ENCODE data around the gene NADK. TPM values are rescaled to one million over a fixed set of nuclear protein-coding genes. Genes with fewer than 3 reads are reported as not detected.

Gene NADK
- total and polyA plus RNA-seq, 11 donors = 17.7 to 45.2 (median 23.3) TPM

DNA sequence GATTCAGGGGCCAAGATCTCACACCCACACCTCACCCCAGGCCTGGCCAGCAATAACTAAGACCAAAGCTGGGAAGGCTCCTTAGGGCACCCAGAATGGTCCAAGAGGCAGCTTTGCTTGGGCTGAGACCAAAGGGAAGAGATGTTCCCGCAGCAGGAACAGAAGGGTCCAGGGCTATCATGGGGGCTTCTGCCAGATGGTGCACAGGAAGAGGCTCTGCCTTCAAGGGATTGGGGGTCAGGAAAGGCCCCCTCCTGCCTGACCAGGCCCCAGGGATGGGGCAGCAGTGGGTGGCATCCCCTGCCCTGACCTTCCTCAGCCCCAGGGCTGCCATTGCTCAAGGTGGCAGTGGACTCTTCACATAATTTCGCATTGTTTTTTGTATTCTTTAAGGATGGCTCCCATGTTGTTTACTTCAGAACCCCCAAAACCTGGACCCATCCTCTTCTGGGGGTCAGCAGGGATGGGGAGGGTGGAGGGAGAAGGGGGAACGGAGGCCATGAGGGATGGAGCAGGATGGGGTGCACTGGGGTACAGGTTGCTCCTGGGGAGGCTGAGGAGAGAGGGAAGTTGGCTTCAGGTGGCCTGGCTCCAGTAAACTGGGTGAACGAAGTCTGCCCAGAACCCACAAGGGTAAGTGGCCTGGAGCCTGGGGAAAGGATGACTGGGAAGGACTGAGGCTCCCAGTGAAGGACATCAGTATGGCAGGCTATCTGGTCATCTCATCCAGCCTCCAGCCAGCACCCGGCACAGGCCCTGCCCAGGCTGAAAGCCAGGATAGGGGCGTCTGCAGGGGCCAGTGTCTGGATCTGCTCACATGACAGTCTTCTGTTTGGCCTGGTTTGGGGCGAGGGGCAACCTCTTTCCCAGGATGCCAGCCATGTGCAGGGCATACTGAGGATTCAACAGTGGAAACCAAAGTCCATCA is 2.6 kb upstream of the NADK start:
- ATAC-seq = peak in 1 of 4 donors; percentile 12
- H3K36me3 ChIP-seq = peaks cover 0 to 16% (median 15%) of the 10 kb centered on the region in 9 donors
- WGBS, 4 donors = 70 to 73% (median 72%) methylated on average over 7 of the region's 7 CpGs
- no peaks in the 10 kb centered on the region for H3K27me3 ChIP-seq
- no peaks in the 10 kb centered on the region for H3K9me3 ChIP-seq
- H3K27ac ChIP-seq = peak overlapping the region in 9 of 12 donors; percentile 3 to 96 (median 41)
- H3K4me1 ChIP-seq = peaks cover 10 to 75% (median 58%) of the 10 kb centered on the region in 12 donors
- DNase-seq = no peak
- peak overlapping the region in 2 of 12 donors; percentile 75 to 91 for H3K4me3 ChIP-seq
- intact Hi-C loops (cut with DNase I) = loop anchor here in 2 of 10 donors (5.0 to 10.0 kb wide), 2 partner anchors 114 to 126 kb away; partner anchors contain the start of gene GNB1 (in 1 of the 2)
- TF ChIP-seq POLR2A (IDR thresholded peaks at IDR 0.05) = no peak
- TF ChIP-seq, protein P1, sequence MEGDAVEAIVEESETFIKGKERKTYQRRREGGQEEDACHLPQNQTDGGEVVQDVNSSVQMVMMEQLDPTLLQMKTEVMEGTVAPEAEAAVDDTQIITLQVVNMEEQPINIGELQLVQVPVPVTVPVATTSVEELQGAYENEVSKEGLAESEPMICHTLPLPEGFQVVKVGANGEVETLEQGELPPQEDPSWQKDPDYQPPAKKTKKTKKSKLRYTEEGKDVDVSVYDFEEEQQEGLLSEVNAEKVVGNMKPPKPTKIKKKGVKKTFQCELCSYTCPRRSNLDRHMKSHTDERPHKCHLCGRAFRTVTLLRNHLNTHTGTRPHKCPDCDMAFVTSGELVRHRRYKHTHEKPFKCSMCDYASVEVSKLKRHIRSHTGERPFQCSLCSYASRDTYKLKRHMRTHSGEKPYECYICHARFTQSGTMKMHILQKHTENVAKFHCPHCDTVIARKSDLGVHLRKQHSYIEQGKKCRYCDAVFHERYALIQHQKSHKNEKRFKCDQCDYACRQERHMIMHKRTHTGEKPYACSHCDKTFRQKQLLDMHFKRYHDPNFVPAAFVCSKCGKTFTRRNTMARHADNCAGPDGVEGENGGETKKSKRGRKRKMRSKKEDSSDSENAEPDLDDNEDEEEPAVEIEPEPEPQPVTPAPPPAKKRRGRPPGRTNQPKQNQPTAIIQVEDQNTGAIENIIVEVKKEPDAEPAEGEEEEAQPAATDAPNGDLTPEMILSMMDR (IDR thresholded peaks at IDR 0.05) = no peak

DNA sequence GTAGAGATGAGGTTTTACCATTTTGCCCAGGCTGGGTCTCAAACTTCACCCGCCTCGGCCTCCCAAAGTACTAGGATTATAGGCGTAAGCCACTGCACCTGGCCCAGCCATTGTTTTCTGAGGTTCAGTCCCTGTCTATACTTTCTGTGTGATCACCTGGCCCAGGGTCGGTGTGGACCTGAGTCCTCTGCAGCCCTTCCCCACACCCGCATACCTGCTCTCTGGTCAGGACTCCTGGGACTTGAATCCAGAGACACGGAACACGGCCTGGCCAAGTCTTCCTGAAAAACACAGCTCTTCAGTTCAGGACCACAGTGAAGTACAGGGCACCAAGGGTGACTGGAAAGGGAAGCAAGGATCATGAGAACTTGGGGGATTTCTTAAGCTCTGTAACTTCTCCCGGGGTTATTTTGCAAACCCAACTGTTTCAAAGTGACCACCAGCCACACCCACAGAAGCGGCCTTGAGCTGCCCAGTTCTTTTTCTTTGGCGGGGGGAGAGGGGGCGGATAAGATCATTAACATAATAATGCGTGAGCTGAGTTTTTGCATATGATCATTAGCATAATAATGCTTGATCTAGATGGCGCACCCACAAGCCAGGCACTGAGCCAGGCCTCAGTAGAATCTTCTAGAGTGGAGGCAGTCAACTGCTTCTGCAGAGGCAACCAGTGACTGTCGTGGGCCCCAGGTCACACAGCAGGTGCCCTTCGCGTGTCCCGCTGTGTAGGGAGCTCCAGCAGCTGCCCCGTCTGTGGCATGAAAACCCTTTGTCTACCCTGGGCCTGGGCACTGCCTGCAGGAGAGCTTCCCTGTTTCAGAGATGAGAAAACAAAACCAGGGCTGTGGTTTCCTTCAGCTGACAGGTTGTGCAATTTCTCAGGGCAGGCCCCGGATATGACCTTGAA is 1.7 kb upstream of the NADK start:
- peak overlapping the region in 11 of 12 donors; percentile 4 to 96 (median 43) for H3K27ac ChIP-seq
- intact Hi-C loops (cut with DNase I) = loop anchor here in 9 of 10 donors (2.0 to 10.0 kb wide), 5 partner anchors 111 to 127 kb away; partner anchors contain the start of gene GNB1 (in 4 of the 9)
- ATAC-seq (peak in 3 of 4 donors; percentile 29 to 49 (median 30)), DNase-seq (peak; percentile 33 to 63 (median 61))
- no peaks in the 10 kb centered on the region for H3K27me3 ChIP-seq
- TF ChIP-seq POLR2A (IDR thresholded peaks at IDR 0.05) = no peak
- TF ChIP-seq, protein P1 (IDR thresholded peaks at IDR 0.05) = no peak
- H3K9me3 ChIP-seq = no peaks in the 10 kb centered on the region
- 73 to 80% (median 76%) methylated on average over 18 to 19 of the region's 19 CpGs for WGBS, 4 donors
- peaks cover 10 to 84% (median 66%) of the 10 kb centered on the region in 12 donors for H3K4me1 ChIP-seq
- H3K36me3 ChIP-seq = peaks cover 0 to 7% (median 5%) of the 10 kb centered on the region in 9 donors
- H3K4me3 ChIP-seq = peak overlapping the region in 7 of 12 donors; percentile 18 to 91 (median 81)

DNA sequence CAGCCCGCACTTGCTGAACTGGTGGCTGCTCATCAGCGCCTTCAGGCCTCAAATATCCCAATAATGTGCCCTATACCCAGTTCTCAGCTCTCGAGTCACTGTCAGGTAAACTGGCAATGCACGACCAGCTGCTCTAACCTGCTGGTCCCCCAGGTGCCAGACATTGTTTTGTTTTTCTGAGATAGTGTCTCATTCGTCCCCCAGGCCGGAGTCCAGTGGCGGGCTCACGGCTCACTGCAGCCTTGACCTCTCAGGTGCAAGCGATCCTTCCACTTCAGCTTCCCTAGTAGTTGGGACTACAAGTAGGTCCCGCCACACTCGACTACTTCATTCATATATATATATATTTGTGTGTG is 1.0 kb upstream of the NADK start:
- H3K27ac ChIP-seq = peak overlapping the region in 10 of 12 donors; percentile 74 to 96 (median 92)
- H3K36me3 ChIP-seq = peaks cover 0 to under 1% (median 0%) of the 10 kb centered on the region in 9 donors
- peaks cover 10 to 91% (median 69%) of the 10 kb centered on the region in 12 donors for H3K4me1 ChIP-seq
- no peaks in the 10 kb centered on the region for H3K9me3 ChIP-seq
- TF ChIP-seq, protein P1 (IDR thresholded peaks at IDR 0.05) = no peak
- TF ChIP-seq POLR2A (IDR thresholded peaks at IDR 0.05) = no peak
- 76 to 88% (median 79%) methylated on average over 11 of the region's 11 CpGs for WGBS, 4 donors
- DNase-seq = no peak
- ATAC-seq = no peak
- H3K4me3 ChIP-seq = peak overlapping the region in 10 of 12 donors; percentile 75 to 92 (median 84)
- H3K27me3 ChIP-seq = no peaks in the 10 kb centered on the region
- intact Hi-C loops (cut with DNase I) = loop anchor here in 7 of 10 donors (2.0 to 10.0 kb wide), 5 partner anchors 112 to 128 kb away; partner anchors contain the start of gene GNB1 (in 3 of the 7)
